GM12875 (cell line): ENCODE results near the gene HOXD8.

Source experiments
- H3K4me3 ChIP-seq: one replicate; pipeline ENCODE4 v1.5.1; 2011; ENCODE audit warnings: low read depth, low read length, control low read depth
- TF ChIP-seq, protein P1 (sequence below): IDR thresholded peaks from 2 replicates; pipeline ENCODE4 v1.5.1; 2011; ENCODE audit warnings: low read depth, mild to moderate bottlenecking, control low read depth, inconsistent platforms, low read length, moderate library complexity, borderline replicate concordance; ENCODE audit not compliant: insufficient read depth

Gene HOXD8

DNA sequence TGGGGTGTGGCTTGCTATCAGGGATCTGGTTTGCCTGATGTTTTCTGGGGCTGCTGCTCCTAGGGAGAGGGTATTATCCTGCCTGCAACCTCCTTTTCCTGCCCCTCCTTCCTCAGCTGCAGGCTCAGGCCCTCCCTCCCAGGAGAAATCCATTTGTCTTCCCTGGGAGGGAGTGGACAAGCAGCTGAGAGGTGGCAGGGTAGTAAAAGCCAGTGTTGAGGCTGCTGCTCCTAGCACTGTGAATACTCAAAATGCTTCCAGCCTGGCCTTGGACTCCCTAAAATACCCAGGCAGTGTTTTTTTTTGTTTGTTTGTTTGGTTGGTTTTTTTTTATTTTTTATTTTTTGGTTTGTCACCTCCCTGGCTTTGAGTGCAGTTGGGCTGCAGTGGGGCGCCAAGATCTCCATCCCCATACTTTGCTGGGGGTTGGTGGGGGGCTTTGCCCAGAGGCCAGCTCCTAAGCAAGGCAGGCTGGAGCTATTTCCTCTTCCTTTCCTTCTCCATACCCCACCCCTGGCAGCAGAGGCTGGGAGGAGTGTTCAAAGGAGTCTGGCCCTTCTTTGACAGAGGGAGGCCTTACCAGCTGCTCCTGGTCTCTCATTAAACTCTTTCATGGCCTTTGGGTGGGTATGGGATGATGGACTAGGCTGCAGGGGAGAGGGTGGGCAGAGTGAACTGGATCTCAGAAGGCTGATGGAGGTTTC is 41.2 kb downstream of the HOXD8 start:
- H3K4me3 ChIP-seq = no peak overlapping the region
- TF ChIP-seq, protein P1, sequence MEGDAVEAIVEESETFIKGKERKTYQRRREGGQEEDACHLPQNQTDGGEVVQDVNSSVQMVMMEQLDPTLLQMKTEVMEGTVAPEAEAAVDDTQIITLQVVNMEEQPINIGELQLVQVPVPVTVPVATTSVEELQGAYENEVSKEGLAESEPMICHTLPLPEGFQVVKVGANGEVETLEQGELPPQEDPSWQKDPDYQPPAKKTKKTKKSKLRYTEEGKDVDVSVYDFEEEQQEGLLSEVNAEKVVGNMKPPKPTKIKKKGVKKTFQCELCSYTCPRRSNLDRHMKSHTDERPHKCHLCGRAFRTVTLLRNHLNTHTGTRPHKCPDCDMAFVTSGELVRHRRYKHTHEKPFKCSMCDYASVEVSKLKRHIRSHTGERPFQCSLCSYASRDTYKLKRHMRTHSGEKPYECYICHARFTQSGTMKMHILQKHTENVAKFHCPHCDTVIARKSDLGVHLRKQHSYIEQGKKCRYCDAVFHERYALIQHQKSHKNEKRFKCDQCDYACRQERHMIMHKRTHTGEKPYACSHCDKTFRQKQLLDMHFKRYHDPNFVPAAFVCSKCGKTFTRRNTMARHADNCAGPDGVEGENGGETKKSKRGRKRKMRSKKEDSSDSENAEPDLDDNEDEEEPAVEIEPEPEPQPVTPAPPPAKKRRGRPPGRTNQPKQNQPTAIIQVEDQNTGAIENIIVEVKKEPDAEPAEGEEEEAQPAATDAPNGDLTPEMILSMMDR = no peak

DNA sequence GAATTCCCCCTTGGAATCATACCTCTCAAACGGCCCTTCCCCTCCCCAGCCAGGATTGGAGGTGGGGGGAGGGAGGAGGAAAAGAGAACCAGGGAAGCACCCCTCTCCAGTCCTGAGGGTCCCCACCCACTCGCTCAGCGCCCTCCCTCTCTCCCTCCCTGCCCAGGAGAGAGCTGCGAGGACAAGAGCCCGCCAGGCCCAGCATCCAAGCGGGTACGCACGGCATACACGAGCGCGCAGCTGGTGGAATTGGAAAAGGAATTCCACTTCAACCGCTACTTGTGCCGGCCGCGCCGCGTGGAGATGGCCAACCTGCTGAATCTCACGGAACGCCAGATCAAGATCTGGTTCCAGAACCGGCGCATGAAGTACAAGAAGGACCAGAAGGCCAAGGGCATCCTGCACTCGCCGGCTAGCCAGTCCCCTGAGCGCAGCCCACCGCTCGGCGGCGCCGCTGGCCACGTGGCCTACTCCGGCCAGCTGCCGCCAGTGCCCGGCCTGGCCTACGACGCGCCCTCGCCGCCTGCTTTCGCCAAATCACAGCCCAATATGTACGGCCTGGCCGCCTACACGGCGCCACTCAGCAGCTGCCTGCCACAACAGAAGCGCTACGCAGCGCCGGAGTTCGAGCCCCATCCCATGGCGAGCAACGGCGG is 42.0 kb downstream of the HOXD8 start:
- TF ChIP-seq, protein P1 = no peak
- no peak overlapping the region for H3K4me3 ChIP-seq

DNA sequence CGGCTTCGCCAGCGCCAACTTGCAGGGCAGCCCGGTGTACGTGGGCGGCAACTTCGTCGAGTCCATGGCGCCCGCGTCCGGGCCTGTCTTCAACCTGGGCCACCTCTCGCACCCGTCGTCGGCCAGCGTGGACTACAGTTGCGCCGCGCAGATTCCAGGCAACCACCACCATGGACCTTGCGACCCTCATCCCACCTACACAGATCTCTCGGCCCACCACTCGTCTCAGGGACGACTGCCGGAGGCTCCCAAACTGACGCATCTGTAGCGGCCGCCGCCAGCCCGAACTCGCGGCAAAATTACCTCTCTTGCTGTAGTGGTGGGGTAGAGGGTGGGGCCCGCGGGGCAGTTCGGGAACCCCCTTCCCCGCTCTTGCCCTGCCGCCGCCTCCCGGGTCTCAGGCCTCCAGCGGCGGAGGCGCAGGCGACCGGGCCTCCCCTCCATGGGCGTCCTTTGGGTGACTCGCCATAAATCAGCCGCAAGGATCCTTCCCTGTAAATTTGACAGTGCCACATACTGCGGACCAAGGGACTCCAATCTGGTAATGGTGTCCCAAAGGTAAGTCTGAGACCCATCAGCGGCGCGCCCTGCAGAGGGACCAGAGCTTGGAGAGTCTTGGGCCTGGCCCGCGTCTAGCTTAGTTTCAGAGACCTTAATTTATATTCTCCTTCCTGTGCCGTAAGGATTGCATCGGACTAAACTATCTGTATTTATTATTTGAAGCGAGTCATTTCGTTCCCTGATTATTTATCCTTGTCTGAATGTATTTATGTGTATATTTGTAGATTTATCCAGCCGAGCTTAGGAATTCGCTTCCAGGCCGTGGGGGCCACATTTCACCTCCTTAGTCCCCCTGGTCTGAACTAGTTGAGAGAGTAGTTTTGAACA is 42.7 kb downstream of the HOXD8 start:
- H3K4me3 ChIP-seq = no peak overlapping the region
- TF ChIP-seq, protein P1 = no peak

DNA sequence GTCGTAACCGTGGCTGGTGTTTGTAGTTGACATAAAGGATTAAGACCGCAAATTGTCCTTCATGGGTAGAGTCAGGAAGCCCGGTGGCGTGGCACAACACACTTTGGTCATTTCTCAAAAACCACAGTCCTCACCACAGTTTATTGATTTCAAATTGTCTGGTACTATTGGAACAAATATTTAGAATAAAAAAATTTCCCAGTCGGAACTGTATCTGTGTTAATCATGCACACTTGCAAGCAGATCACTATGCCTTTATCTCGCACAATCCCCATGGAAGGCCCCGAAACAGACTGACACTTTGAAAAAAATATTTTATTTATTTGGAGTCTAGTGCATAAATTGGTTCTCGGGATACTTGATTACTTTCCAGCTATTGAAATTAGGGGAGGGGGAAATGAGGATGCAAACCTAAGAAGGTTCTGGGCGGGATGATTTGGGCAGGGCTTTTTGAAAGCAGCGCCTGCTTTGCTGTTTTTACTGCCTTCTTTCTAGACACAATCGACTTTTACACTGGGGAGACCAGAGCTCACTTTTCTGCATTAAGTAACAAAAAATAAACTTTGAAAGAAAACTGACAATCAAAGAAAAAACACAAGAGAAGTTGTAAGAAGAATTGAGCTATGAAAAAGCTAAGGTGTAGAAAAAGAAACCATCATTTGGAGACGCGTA is 43.5 kb downstream of the HOXD8 start:
- TF ChIP-seq, protein P1 = no peak
- H3K4me3 ChIP-seq = no peak overlapping the region

DNA sequence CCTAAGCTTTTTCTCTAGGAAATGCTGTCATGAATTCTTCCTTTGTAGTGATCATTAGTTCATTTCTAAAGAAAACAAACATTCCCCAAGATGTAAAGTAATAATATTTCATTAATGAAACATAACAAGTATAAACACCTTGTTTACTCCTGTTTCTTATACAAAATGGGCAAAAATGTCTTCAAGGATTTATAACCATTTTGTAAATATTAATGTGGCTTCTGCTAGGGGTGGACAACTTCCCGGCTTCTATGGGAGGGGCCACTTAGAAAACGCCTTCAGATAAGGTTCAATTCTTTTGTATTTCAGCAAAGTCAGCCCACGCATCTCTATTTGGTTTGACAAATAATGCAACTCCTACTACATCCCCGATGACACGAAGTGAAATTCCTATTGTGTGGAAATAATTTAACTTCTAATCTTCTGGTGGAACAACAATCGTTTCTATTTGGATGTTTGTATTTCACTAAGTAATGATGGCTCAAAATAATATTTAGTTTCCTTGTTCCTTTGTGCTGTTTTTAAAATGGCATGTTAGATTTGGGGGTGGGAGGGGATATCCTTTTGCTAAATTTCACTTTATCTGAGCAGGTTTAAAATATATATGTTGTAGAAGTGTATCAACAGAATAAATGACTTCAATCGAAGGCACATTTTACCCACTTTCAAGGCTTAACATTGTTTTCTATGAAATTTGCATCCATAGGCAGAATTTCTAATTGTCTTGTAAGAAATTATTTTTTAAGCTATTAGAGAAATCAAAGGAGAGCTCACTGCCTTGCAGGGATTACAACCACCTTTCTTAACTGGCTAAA is 44.3 kb downstream of the HOXD8 start:
- TF ChIP-seq, protein P1 = no peak
- no peak overlapping the region for H3K4me3 ChIP-seq

DNA sequence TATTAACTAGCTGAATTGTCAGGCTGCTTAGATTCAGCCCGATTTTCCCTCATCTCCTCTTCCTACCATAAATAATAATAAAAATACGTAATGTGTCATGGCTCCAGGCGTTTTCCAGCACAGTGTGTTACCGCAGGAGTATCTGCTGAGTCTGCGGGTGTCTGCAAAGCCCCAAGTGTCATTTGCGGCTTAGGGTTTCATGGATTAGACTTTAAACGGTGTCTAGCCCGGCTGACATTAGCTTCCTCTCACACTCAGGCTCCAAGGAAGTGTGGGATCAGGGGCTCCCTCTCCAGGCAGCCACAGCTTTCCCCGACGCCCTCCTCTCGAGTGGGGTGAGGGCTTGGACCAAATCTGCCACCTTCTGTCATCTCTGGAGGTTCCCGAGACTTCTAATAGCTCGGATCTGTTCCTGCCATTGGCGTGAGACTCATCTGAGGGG is 44.9 kb downstream of the HOXD8 start:
- H3K4me3 ChIP-seq = no peak overlapping the region
- TF ChIP-seq, protein P1 = no peak
